Ectodermal cell (in vitro differentiated cells): ENCODE measurements around the gene SMYD5.

Experiments
- H3K27ac ChIP-seq: 2 replicates; pipeline ENCODE4 v1.7.0; 2013; ENCODE audit warnings: mild to moderate bottlenecking, low read depth, low read length; ENCODE audit not compliant: insufficient read depth, poor library complexity, severe bottlenecking
- H3K27me3 ChIP-seq: 2 replicates; pipeline ENCODE4 v1.7.0; 2013; ENCODE audit warnings: mild to moderate bottlenecking, low read length; ENCODE audit not compliant: insufficient read depth, control insufficient read depth, poor library complexity, severe bottlenecking
- H3K36me3 ChIP-seq: one replicate; pipeline ENCODE4 v1.7.0; 2013; ENCODE audit warnings: low read length; ENCODE audit not compliant: control insufficient read depth, insufficient read depth
- H3K4me1 ChIP-seq: one replicate; pipeline ENCODE4 v1.7.0; 2013; ENCODE audit warnings: low read length; ENCODE audit not compliant: control insufficient read depth, insufficient read depth
- H3K4me3 ChIP-seq: 2 replicates; pipeline ENCODE4 v1.7.0; 2013; ENCODE audit warnings: low read depth, low read length, control low read depth; ENCODE audit not compliant: insufficient read depth
- H3K9me3 ChIP-seq: 2 replicates; pipeline ENCODE4 v1.7.0; 2013; ENCODE audit warnings: mild to moderate bottlenecking, low read length, moderate library complexity; ENCODE audit not compliant: control insufficient read depth
- WGBS, 2 experiments: methylation state at CpG; one replicate each; pipeline ENCODE4 v1.1.7; 2013; ENCODE audit warnings: missing lambda C conversion rate in 2 of 2; 5-methylcytosine and 5-hydroxymethylcytosine counted together

Gene SMYD5

DNA sequence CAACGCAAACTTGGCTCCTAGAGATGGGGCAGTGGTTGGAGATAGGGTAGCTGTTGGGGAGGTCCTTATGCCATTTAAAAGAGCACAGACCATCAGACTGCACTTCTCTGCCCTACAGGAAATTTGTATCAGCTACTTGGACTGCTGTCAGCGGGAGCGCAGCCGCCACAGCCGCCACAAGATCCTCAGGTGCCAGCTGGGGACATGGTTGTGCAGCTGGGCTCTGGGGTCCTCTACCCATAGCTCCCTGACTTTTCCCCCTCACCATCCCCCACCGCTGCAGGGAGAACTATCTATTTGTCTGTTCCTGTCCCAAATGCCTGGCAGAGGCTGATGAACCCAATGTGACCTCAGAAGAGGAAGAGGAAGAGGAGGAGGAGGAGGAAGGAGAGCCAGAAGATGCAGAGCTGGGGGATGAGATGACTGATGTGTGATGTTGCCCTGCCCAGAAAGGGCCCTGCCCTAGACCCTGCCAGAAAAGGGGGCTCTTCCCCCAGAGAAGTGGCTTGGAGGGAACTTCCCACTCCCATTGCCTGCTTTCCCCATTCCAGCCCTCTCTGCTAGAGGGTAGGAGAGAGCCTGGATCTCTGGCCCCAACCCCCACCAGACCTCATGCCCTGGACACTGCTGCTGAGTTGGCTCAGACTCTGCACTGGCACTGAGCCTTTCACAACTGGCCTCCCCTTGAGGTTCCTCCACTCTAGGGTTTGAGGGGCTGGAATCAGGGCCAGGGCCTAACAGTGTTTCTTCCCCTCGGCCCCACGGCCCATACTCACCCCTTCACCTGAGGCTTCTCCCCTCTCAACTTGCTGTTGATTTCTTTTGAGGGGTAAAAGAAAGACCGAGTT, 11.7 kb downstream of the SMYD5 start:
- Histone ChIP-seq H3K36me3 (peaks cover 15% of the 10 kb centered on the region), H3K27ac (no peak overlapping the region), H3K4me1 (no peaks in the 10 kb centered on the region), H3K4me3 (no peak overlapping the region), H3K9me3 (no peaks in the 10 kb centered on the region), H3K27me3 (no peaks in the 10 kb centered on the region)
- WGBS, 2 experiments: 96 to 98% methylated on average over 7 to 9 of the region's 9 CpGs

DNA sequence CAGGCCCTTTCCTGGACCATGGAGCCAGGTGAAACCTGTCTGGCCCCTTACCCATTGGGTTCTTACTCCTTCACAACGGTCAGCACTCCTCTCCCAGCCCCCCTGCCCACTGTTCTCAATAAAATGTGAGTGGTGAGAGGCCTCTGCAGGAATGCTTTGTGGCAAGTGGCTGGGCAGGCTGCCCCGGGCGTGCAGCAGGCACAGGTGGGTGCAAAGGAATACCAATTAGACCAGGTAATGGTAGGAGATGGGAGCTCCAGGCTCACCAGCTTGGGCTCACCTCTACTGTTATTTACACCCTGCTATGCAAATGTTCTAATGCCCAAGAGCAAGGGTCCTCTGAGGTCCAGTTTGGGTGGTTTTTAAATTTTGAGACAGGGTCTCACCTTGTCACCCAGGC, 13.0 kb downstream of the SMYD5 start:
- whole genome bisulfite sequencing, 2 experiments: 77 to 80% methylated on average over 3 of the region's 3 CpGs
- H3K4me1 ChIP-seq: no peaks in the 10 kb centered on the region
- no peaks in the 10 kb centered on the region for H3K9me3 ChIP-seq
- no peaks in the 10 kb centered on the region for H3K27me3 ChIP-seq
- no peak overlapping the region for H3K4me3 ChIP-seq
- H3K36me3 ChIP-seq: peaks cover 15% of the 10 kb centered on the region
- H3K27ac ChIP-seq: no peak overlapping the region

DNA sequence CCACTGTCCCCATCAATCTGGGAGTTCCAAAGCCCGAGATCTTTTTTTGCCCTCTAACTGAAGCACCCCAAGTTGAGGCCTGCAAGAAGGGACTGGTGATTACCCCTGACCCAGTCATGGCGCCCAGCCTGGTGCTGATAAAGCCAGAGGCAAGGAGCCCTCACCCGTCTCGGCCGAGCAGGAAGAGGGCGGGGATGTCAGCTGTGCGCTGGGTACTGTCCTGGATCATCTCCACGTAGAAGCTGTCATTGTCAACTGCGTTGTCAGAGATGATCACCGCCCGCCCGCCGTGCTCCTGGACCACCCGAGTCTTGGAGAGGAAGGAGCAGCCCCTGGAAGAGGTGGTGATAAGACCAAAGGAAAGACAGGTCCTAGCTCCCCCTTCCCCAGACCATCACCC, 14.6 kb downstream of the SMYD5 start:
- Histone ChIP-seq H3K27ac (no peak overlapping the region), H3K36me3 (peaks cover 15% of the 10 kb centered on the region), H3K9me3 (no peaks in the 10 kb centered on the region), H3K27me3 (no peaks in the 10 kb centered on the region), H3K4me3 (no peak overlapping the region), H3K4me1 (no peaks in the 10 kb centered on the region)
- 92% methylated on average over 14 of the region's 14 CpGs for WGBS, 2 experiments

DNA sequence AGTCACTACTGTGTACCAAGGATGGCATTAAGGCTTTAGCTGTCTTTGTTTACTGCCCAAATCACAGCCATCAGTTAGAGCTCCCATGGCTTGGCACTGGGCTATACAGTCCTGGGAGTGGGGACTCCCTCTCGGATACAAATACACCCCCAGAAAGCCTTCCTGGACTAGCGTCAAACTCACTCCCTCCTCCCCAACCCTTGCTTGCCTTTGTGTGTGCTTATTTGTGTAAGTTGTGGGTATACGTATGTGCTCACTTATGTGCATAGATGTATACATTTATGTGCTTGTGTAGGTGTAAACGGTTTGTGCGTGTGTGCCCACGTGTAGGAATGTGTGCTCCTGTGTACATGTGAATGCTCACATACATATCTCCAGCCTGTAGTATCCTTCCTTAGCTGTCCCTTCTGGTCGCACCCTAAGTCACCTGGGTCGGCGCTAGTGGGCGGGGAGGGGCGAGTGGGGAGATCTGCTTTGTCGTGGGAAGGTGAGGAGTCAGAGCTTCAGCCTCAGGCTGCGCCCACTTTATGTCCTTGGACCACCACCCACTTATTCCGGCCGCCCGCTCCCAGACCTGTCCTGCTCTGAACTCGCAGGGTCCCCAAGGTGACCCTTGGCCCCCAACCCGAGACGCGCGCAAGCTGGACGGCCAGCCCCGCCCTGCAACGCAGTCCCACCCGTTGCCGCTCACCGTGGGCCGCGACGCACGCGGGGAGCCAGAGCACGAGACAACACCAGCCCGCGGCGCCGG, 18.5 kb downstream of the SMYD5 start:
- Histone ChIP-seq H3K36me3 (no peaks in the 10 kb centered on the region), H3K4me1 (peaks cover 4% of the 10 kb centered on the region), H3K9me3 (no peaks in the 10 kb centered on the region), H3K27me3 (no peaks in the 10 kb centered on the region), H3K27ac (no peak overlapping the region), H3K4me3 (peak overlapping the region; percentile 77)
- 7 to 9% methylated on average over 36 to 37 of the region's 37 CpGs for WGBS, 2 experiments

DNA sequence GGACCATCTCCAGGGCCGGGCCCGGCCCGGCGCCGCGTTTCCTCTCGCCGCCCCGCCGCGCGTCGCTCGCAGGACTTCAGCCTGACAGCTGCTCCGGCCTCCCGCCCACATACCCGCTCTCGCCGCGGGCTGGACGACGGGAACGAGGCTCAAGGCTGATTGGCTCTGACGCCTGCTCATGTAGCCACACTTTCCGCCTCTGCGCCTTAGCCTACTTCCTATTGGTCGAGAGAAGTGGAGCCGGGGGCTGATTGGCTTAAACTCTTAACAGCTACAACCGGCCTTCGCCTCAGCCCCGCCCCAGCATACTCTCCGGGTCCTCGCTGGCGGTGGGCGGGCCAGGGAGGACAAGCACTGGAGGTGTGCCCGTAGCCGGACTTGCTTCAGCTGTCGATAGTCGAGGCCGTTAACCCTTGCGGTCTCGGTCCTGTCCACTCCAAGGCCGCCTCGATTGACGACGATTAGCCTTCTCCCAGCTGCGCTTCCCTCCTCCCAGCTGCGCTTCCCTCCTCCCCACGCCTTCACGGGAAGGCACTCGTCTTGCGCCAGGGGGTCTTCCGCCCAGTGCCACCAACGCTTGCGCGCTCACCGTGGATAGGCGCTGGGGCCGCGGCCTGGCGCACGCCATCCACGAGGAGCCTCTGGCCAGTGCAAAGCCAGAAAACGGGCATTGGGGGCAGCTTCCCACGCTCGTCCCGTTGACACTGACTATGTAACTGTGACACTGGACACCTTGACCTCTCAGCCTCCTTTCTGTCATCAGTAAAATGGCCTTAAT, 19.3 kb downstream of the SMYD5 start, which contains the start of gene PRADC1:
Gene PRADC1 (minus strand): TSS at position 86 of the 778 bp plus-strand sequence. CDS start 79 bp downstream, at position 7.
- Histone ChIP-seq H3K27me3 (no peaks in the 10 kb centered on the region), H3K4me1 (peaks cover 4% of the 10 kb centered on the region), H3K36me3 (no peaks in the 10 kb centered on the region), H3K4me3 (peak within 1 kb of the TSS; percentile 86), H3K9me3 (no peaks in the 10 kb centered on the region), H3K27ac (peak within 1 kb of the TSS; percentile 58)
- WGBS, 2 experiments: 0% methylated on average over 67 of the region's 67 CpGs

DNA sequence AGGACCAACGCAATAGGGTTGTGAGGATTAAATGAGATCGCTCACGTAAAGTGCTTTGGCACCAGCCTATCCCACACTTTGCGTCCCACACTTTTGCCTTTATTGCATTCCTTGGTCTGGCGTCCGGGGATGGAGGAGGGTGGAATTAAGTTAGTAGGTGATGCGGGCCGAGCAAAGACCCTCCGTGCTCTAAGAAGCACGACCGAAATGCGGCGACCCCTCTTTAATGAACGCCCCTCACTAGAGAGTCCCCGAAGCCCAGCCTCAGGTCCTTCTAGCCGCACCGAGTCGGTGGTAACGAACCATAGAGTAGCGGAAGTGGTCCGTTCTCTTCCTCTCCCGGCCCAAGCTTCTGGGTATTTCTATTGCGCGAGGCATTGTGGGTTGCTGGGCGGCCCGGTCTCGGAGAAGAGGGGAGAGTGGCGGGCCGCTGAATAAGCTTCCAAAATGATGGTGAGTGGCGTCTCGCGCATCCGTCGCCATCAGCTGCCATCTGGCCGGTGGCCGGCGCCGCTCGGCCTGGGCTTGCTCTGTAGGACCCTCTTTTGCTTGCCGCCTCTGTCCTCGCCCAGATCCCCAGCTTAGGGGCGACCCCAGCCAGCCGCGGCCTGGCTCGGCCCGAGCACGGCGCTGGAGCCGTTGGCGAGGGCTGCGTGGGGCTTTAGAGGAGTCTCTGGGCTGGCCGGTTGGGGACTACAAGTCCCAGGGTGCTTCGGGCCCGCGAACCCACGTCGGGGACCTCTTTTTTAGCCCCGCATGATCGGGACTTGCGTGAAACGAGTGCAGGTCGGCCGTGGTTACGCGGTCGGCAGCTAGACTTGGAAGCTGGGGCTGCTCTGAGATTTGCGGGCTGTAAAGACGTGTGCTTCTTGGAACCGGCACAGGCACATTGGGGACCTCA, 20.1 kb downstream of the SMYD5 start, which contains the start of gene CCT7:
Gene CCT7 (plus strand): TSS at position 377 of the 901 bp plus-strand sequence. CDS start 71 bp downstream, at position 448.
- Histone ChIP-seq H3K27ac (peak within 1 kb of the TSS; percentile 86), H3K9me3 (no peaks in the 10 kb centered on the region), H3K4me3 (peak within 1 kb of the TSS; percentile 86), H3K27me3 (no peaks in the 10 kb centered on the region), H3K36me3 (no peaks in the 10 kb centered on the region), H3K4me1 (peaks cover 4% of the 10 kb centered on the region)
- WGBS, 2 experiments: 0% methylated on average over 69 of the region's 69 CpGs

DNA sequence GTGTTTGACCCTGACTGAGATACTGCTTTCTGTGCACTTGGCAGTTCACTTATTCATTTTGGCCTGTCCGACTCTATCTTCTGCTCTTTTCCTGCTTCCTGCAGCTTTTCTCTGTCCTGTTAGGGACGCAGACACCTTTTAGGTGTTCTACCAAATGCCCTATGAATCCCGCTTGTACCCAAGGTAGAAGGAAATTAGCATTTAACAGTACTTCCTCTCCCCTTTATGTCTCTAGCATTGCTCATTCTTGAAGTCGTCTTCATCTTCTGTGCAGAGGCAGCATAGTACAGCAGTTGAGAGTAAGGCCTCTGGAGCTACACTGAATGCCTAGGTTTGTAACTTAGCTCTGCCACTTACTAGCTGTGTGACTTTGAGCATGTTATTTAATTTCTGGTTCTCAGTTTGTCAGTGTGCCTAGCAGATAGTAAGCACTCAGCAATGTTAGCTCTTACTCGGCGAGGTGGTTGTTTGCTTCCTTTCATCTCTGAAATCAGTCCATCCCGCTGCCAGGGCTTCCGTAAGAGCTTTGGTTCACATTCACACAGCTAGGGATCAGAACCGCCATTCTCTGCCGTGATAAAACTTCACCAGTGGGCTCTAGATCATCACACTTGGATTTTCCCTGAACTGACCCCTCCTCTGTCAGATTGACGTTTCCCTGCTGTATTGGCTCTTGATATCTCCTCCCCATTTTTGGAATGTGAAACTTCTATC, 21.4 kb downstream of the SMYD5 start:
- 76 to 78% methylated on average over 11 of the region's 11 CpGs for WGBS, 2 experiments
- Histone ChIP-seq H3K27ac (no peak overlapping the region), H3K27me3 (no peaks in the 10 kb centered on the region), H3K9me3 (no peaks in the 10 kb centered on the region), H3K4me1 (peaks cover 4% of the 10 kb centered on the region), H3K36me3 (peaks cover 10% of the 10 kb centered on the region), H3K4me3 (peak overlapping the region; percentile 86)

DNA sequence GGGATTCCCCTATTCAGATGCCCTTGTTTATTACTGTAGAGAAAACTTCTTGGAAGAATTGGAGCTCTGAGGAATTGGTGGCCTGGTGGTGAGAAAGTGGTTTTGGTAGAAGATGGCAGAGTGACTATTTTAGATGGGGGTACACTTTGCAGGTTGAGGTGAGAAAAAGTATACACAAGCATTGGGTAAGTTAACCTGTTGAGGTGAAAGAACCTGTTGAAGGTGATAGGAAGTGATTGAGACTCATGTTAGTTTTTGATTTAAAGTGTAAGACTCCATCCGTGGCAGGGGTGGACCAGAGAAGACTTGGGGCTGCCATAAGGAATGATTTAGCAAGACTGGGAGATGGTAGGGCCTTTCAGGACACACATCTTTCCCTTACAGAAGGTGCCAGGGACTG, 23.1 kb downstream of the SMYD5 start:
- H3K9me3 ChIP-seq: no peaks in the 10 kb centered on the region
- 83 to 96% methylated on average over 1 of the region's 1 CpG for WGBS, 2 experiments
- peaks cover 4% of the 10 kb centered on the region for H3K4me1 ChIP-seq
- no peaks in the 10 kb centered on the region for H3K27me3 ChIP-seq
- H3K36me3 ChIP-seq: peaks cover 10% of the 10 kb centered on the region
- no peak overlapping the region for H3K27ac ChIP-seq
- H3K4me3 ChIP-seq: no peak overlapping the region

DNA sequence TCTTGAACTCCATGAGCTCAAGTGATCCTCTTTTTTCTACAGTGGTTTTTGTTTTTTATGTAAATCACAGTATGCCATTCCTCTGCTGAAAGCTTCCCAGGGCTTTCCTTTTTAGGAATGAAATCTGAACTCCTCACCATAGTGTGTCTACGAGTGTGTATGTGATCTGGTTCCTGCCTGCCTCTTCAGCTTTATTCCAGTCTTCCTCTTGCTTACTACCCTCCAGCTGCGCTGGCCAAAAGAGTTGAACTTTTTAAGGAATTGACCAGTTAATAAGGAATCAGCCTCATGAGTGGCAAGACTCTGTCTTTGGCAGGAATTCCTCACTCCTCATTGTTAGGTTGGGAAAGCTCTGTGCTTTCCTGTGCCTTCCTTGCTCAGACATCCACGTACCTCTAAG, 24.1 kb downstream of the SMYD5 start:
- H3K36me3 ChIP-seq: peaks cover 14% of the 10 kb centered on the region
- H3K4me1 ChIP-seq: peaks cover 4% of the 10 kb centered on the region
- no peaks in the 10 kb centered on the region for H3K27me3 ChIP-seq
- no peak overlapping the region for H3K4me3 ChIP-seq
- no peaks in the 10 kb centered on the region for H3K9me3 ChIP-seq
- no peak overlapping the region for H3K27ac ChIP-seq
- 48 to 63% methylated on average over 2 to 3 of the region's 3 CpGs for WGBS, 2 experiments
